HCT116 (cell line): Measurements from ENCODE around the gene CD109.

Experiments
- ATF3 ChIP-seq: IDR thresholded peaks from 2 replicates; pipeline ENCODE4 v1.6.1; 2012
- CBX3 ChIP-seq: IDR thresholded peaks from 2 replicates; pipeline ENCODE4 v1.6.1; 2012; ENCODE audit warnings: low read depth
- CEBPB ChIP-seq: IDR thresholded peaks from 2 replicates; pipeline ENCODE4 v1.6.1; 2012; ENCODE audit warnings: low read depth
- ELF1 ChIP-seq: IDR thresholded peaks from 2 replicates; pipeline ENCODE4 v1.6.1; 2012; ENCODE audit warnings: low read depth, borderline replicate concordance
- EZH2 ChIP-seq: fragments of 200-600 bp; sonication (generic); IDR thresholded peaks from 2 replicates; pipeline ENCODE4 v1.6.1; 2017; ENCODE audit warnings: antibody characterized with exemption, mixed run types
- EZH2phosphoT487 ChIP-seq: fragments of 200-600 bp; IDR thresholded peaks from 2 replicates; pipeline ENCODE4 v1.6.1; 2018; ENCODE audit warnings: antibody characterized with exemption, borderline replicate concordance
- JUND ChIP-seq: IDR thresholded peaks from 2 replicates; pipeline ENCODE4 v1.6.1; 2012
- POLR2A ChIP-seq: IDR thresholded peaks from 2 replicates; pipeline ENCODE4 v1.7.0; 2011; ENCODE audit warnings: borderline replicate concordance; ENCODE audit not compliant: insufficient read depth, insufficient read length; ENCODE audit errors: extremely low read depth
- POLR2AphosphoS5 ChIP-seq: IDR thresholded peaks from 2 replicates; pipeline ENCODE4 v1.6.1; 2011; ENCODE audit warnings: mild to moderate bottlenecking, low read depth, low read length, moderate library complexity
- REST ChIP-seq: IDR thresholded peaks from 2 replicates; pipeline ENCODE4 v1.6.1; 2012; ENCODE audit warnings: low read depth
- SP1 ChIP-seq: IDR thresholded peaks from 2 replicates; pipeline ENCODE4 v1.6.1; 2012; ENCODE audit warnings: low read depth
- ZNF274 ChIP-seq: fragments of 200-500 bp; sonication (Bioruptor generic); IDR thresholded peaks from 2 replicates; pipeline ENCODE4 v1.6.1; 2014; ENCODE audit warnings: mild to moderate bottlenecking, low read depth, low read length, inconsistent platforms
- TF ChIP-seq, protein P1 (sequence below), 3 experiments: fragments of 200-600 bp in 1 of 3; sonication (generic) in 1 of 3; IDR thresholded peaks in 2 of 3; conservative IDR thresholded peaks in 1 of 3; 2 replicates each; pipeline ENCODE4 v1.5.1; 2012 to 2017; ENCODE audit warnings: low read depth in 2 of 3, low read length in 2 of 3, antibody characterized with exemption in 1 of 3, borderline replicate concordance in 1 of 3, control low read depth in 1 of 3, mild to moderate bottlenecking in 1 of 3, mixed read lengths in 1 of 3, mixed run types in 1 of 3, moderate library complexity in 1 of 3; ENCODE audit not compliant: insufficient read depth in 1 of 3
- TF ChIP-seq, protein P2 (sequence below): IDR thresholded peaks from 2 replicates; pipeline ENCODE4 v1.6.1; 2012

DNA sequence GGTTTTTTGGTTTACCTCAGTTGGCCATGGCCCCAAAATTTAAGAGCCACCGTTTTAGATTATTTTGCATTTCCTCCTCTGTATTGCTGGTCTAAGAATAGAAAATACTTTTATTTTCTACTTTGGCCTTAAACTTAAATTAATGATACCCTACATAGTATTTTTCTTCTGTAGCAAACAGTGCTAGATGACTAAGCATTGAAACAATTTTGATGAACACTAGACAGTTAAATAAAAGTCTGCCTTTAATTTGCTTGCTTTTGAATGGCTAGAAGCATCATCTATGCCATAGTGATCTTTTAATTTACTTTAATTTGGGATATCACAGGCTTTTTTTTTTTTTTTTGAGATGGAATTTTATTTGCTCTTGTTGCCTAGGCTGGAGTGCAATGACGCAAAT is 106.4 kb downstream of the CD109 start:
- TF ChIP-seq, protein P1, sequence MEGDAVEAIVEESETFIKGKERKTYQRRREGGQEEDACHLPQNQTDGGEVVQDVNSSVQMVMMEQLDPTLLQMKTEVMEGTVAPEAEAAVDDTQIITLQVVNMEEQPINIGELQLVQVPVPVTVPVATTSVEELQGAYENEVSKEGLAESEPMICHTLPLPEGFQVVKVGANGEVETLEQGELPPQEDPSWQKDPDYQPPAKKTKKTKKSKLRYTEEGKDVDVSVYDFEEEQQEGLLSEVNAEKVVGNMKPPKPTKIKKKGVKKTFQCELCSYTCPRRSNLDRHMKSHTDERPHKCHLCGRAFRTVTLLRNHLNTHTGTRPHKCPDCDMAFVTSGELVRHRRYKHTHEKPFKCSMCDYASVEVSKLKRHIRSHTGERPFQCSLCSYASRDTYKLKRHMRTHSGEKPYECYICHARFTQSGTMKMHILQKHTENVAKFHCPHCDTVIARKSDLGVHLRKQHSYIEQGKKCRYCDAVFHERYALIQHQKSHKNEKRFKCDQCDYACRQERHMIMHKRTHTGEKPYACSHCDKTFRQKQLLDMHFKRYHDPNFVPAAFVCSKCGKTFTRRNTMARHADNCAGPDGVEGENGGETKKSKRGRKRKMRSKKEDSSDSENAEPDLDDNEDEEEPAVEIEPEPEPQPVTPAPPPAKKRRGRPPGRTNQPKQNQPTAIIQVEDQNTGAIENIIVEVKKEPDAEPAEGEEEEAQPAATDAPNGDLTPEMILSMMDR (IDR thresholded peaks at IDR 0.05 in 2 of 3, conservative IDR thresholded peaks at IDR 0.05 in 1 of 3; ENCODE audit: borderline replicate concordance in 1 of 3, insufficient read depth in 1 of 3, low read depth in 2 of 3, low read length in 2 of 3): no peak
- TF ChIP-seq CEBPB (no peak), SP1 (no peak), POLR2A (no peak), EZH2phosphoT487 (no peak), ATF3 (no peak), ZNF274 (no peak), JUND (no peak), REST (no peak), ELF1 (no peak), POLR2AphosphoS5 (no peak), CBX3 (no peak), EZH2 (no peak)
- TF ChIP-seq, protein P2, sequence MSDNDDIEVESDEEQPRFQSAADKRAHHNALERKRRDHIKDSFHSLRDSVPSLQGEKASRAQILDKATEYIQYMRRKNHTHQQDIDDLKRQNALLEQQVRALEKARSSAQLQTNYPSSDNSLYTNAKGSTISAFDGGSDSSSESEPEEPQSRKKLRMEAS: no peak
